ENCODE results near the gene PDLIM5. TPM values are rescaled to one million over a fixed set of nuclear protein-coding genes. Genes with fewer than 3 reads are reported as not detected.

PDLIM5 gene
- total RNA-seq, 1 donor from 2014 or later: 83.5 TPM

DNA sequence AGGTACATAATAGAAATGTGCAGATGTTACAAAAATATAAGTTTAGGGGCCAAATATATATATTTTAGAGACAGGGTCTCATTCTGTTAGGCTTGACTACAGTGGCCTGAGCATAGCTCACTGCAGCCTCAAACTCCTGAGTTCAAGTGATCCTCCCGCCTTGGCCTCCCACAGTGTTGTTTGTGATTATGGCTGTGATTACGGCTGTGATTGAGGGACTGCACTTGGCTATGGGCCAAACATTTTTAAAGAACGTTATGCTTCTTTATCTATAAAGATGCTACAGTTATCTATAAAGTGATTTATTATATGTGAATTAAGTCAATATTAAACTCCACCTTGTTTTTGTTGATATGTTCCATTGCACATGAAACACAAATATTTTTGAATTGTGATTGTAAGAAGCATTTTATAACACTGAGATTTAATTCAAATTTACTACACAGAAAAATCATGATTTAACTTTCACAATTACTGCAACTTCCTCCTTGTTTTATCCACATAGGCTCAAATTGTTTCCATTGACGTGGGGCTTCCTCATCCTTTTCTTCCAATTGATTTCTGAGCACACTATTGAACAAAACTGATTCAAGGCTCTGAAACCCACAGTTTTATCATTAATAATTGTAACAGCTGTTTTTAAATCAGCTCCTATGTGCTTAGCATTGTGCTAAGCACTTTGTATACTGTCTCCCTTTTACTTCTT, 237.6 kb downstream of the PDLIM5 start:
- H3K27me3 Mint-ChIP-seq (ENCODE audit: unreplicated experiment): no peaks in the 10 kb centered on the region
- no peak overlapping the region for H3K27ac Mint-ChIP-seq (ENCODE audit: unreplicated experiment)
- no peak for DNase-seq (ENCODE audit: low spot score)
- no peak overlapping the region for H3K4me3 Mint-ChIP-seq (ENCODE audit: unreplicated experiment)
- H3K9me3 Mint-ChIP-seq (ENCODE audit: unreplicated experiment): no peaks in the 10 kb centered on the region
- no peaks in the 10 kb centered on the region for H3K36me3 Mint-ChIP-seq (ENCODE audit: low read depth, unreplicated experiment)
- TF ChIP-seq, protein P1, sequence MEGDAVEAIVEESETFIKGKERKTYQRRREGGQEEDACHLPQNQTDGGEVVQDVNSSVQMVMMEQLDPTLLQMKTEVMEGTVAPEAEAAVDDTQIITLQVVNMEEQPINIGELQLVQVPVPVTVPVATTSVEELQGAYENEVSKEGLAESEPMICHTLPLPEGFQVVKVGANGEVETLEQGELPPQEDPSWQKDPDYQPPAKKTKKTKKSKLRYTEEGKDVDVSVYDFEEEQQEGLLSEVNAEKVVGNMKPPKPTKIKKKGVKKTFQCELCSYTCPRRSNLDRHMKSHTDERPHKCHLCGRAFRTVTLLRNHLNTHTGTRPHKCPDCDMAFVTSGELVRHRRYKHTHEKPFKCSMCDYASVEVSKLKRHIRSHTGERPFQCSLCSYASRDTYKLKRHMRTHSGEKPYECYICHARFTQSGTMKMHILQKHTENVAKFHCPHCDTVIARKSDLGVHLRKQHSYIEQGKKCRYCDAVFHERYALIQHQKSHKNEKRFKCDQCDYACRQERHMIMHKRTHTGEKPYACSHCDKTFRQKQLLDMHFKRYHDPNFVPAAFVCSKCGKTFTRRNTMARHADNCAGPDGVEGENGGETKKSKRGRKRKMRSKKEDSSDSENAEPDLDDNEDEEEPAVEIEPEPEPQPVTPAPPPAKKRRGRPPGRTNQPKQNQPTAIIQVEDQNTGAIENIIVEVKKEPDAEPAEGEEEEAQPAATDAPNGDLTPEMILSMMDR (IDR thresholded peaks at IDR 0.05; ENCODE audit: unreplicated experiment): no peak
- H3K4me1 Mint-ChIP-seq (ENCODE audit: unreplicated experiment): no peaks in the 10 kb centered on the region

DNA sequence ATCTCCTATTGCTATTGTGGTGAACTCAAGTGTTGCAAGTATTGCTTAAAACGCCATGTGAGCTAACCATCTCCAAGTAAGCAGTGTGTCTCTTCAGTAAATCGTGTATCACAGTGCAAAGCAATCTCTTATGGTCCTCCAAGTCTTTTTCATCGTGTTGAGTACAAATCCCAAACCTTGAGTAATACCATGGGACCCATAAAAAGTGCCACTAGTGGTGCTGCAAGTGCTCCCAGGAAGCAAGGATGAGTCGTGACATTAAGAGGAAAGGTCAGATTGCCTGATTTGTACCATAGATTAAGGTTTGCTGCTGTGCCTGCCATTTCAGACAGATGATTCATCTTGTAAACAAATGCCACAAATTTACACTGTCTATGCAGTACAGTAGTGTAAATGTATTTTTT, 239.1 kb downstream of the PDLIM5 start:
- DNase-seq (ENCODE audit: low spot score): no peak
- Mint-ChIP-seq H3K4me3 (ENCODE audit: unreplicated experiment) (no peak overlapping the region), H3K36me3 (ENCODE audit: low read depth, unreplicated experiment) (no peaks in the 10 kb centered on the region), H3K9me3 (ENCODE audit: unreplicated experiment) (no peaks in the 10 kb centered on the region), H3K27ac (ENCODE audit: unreplicated experiment) (no peak overlapping the region), H3K27me3 (ENCODE audit: unreplicated experiment) (no peaks in the 10 kb centered on the region), H3K4me1 (ENCODE audit: unreplicated experiment) (no peaks in the 10 kb centered on the region)
- TF ChIP-seq, protein P1 (IDR thresholded peaks at IDR 0.05; ENCODE audit: unreplicated experiment): no peak

DNA sequence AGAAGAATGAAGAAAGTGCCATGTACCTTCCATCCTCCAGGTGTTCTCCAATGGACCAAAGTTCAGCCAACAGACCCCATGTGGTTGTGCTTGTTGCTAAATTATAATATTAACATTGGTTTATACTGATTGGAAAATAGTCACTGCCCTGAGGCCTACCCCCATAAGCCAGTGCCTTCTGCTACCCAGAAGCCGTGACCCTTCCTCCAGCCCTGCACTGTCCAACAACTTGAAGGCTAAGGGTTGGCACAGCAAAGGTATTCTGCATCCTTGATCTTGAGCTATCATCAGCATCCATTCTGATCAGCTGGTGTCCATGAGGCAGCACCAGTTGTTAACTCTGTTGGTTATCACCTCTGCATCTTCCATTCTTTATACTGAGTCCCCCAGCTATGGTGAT, 239.8 kb downstream of the PDLIM5 start:
- Mint-ChIP-seq H3K27ac (ENCODE audit: unreplicated experiment) (no peak overlapping the region), H3K4me3 (ENCODE audit: unreplicated experiment) (no peak overlapping the region), H3K9me3 (ENCODE audit: unreplicated experiment) (no peaks in the 10 kb centered on the region), H3K4me1 (ENCODE audit: unreplicated experiment) (no peaks in the 10 kb centered on the region), H3K27me3 (ENCODE audit: unreplicated experiment) (no peaks in the 10 kb centered on the region), H3K36me3 (ENCODE audit: low read depth, unreplicated experiment) (no peaks in the 10 kb centered on the region)
- TF ChIP-seq, protein P1 (IDR thresholded peaks at IDR 0.05; ENCODE audit: unreplicated experiment): no peak
- no peak for DNase-seq (ENCODE audit: low spot score)

DNA sequence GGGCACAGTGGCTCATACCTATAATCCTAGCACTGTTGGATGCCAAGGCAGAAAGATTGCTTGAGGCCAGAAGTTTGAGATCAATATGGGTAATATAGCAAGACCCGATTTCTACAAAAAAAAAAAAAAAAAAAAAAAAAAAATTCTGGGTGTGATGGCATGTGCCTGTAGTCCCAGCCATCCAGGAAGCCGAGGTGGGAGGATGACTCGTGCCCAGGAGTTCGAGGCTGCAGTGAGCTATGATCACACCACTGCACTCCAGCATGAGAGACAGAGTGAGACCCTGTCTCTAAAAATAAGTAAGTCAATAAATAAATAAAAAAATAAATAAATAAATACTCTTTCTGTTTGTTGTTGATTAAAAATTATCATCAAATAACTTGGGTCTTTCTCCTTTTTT, 243.6 kb downstream of the PDLIM5 start:
- TF ChIP-seq, protein P1 (IDR thresholded peaks at IDR 0.05; ENCODE audit: unreplicated experiment): no peak
- Mint-ChIP-seq H3K4me3 (ENCODE audit: unreplicated experiment) (no peak overlapping the region), H3K36me3 (ENCODE audit: low read depth, unreplicated experiment) (no peaks in the 10 kb centered on the region), H3K27ac (ENCODE audit: unreplicated experiment) (no peak overlapping the region), H3K9me3 (ENCODE audit: unreplicated experiment) (no peaks in the 10 kb centered on the region), H3K27me3 (ENCODE audit: unreplicated experiment) (no peaks in the 10 kb centered on the region), H3K4me1 (ENCODE audit: unreplicated experiment) (no peaks in the 10 kb centered on the region)
- no peak for DNase-seq (ENCODE audit: low spot score)

DNA sequence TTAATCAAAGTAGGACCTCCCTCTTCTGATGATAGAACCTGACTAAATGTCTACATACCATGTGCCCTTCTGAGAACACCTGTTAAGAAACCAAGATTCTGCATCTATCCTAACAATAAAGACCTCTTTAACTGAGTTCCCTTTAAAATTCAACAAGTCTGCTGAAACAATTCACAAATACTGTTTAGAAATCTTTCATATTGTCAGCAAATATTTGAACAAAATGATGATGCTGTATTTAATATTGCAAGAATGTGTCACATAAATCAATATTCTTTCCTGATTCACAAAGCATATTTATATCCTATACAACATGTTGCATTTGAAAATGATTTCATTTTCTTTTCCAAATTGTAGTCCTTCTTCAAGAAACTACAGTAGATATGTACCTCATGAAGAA, 246.4 kb downstream of the PDLIM5 start:
- no peak for DNase-seq (ENCODE audit: low spot score)
- Mint-ChIP-seq H3K27ac (ENCODE audit: unreplicated experiment) (no peak overlapping the region), H3K4me1 (ENCODE audit: unreplicated experiment) (no peaks in the 10 kb centered on the region), H3K27me3 (ENCODE audit: unreplicated experiment) (no peaks in the 10 kb centered on the region), H3K36me3 (ENCODE audit: low read depth, unreplicated experiment) (no peaks in the 10 kb centered on the region), H3K4me3 (ENCODE audit: unreplicated experiment) (no peak overlapping the region), H3K9me3 (ENCODE audit: unreplicated experiment) (no peaks in the 10 kb centered on the region)
- TF ChIP-seq, protein P1 (IDR thresholded peaks at IDR 0.05; ENCODE audit: unreplicated experiment): no peak
